Neural cell (in vitro differentiated cells): ENCODE results near the gene LRRC4B.

Experiments used
- EP300 ChIP-seq: fragments of 450-650 bp; conservative IDR thresholded peaks from 2 replicates; pipeline ENCODE4 v1.6.1; 2014; ENCODE audit warnings: antibody characterized with exemption, mild to moderate bottlenecking, moderate library complexity; ENCODE audit not compliant: poor library complexity, severe bottlenecking
- EZH2 ChIP-seq: fragments of 200-600, 300-800 bp; shearing (Covaris generic), sonication (generic); IDR thresholded peaks from 2 replicates; pipeline ENCODE4 v1.6.1; 2014; ENCODE audit warnings: antibody characterized with exemption, low read length, borderline replicate concordance, mild to moderate bottlenecking; ENCODE audit not compliant: insufficient read depth, poor library complexity, severe bottlenecking
- POLR2AphosphoS5 ChIP-seq: IDR thresholded peaks from 2 replicates; pipeline ENCODE4 v1.6.1; 2012
- SMC3 ChIP-seq: fragments of 450-650 bp; conservative IDR thresholded peaks from 2 replicates; pipeline ENCODE4 v1.6.1; 2014; ENCODE audit warnings: antibody characterized with exemption, mild to moderate bottlenecking, moderate library complexity; ENCODE audit not compliant: poor library complexity
- TAF1 ChIP-seq: IDR thresholded peaks from 2 replicates; pipeline ENCODE4 v1.6.1; 2012; ENCODE audit warnings: low read depth
- TF ChIP-seq, protein P1 (sequence below): fragments of 450-650 bp; IDR thresholded peaks from 2 replicates; pipeline ENCODE4 v1.5.1; 2014; ENCODE audit warnings: antibody characterized with exemption, mild to moderate bottlenecking, moderate library complexity; ENCODE audit not compliant: poor library complexity, severe bottlenecking
- TF ChIP-seq, protein P2 (sequence below): IDR thresholded peaks from 2 replicates; pipeline ENCODE4 v1.6.1; 2012; ENCODE audit warnings: borderline replicate concordance

DNA sequence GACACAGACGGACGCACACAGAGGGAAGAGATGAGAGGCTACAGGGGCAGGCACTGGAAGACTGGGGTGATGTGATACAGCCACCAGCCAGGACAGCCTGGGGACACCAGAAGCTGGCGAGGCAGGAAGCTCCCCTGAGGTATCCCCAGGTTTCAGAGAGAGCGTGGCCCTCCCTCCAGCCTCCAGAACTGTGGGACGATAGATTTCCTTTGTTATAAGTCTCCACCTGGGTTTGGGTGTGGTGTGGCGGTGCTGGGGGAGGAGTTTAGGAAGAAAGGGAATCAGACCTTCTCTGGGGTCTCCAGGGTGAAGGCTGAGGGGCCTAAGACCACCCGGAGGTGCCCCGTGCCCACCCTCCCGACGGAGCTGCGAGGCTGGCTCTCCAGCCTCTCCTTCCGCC lies 51.8 kb downstream of the LRRC4B start:
- TF ChIP-seq EZH2 (no peak), POLR2AphosphoS5 (no peak), EP300 (no peak), SMC3 (no peak), TAF1 (no peak)
- TF ChIP-seq, protein P1, sequence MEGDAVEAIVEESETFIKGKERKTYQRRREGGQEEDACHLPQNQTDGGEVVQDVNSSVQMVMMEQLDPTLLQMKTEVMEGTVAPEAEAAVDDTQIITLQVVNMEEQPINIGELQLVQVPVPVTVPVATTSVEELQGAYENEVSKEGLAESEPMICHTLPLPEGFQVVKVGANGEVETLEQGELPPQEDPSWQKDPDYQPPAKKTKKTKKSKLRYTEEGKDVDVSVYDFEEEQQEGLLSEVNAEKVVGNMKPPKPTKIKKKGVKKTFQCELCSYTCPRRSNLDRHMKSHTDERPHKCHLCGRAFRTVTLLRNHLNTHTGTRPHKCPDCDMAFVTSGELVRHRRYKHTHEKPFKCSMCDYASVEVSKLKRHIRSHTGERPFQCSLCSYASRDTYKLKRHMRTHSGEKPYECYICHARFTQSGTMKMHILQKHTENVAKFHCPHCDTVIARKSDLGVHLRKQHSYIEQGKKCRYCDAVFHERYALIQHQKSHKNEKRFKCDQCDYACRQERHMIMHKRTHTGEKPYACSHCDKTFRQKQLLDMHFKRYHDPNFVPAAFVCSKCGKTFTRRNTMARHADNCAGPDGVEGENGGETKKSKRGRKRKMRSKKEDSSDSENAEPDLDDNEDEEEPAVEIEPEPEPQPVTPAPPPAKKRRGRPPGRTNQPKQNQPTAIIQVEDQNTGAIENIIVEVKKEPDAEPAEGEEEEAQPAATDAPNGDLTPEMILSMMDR: no peak
- TF ChIP-seq, protein P2, sequence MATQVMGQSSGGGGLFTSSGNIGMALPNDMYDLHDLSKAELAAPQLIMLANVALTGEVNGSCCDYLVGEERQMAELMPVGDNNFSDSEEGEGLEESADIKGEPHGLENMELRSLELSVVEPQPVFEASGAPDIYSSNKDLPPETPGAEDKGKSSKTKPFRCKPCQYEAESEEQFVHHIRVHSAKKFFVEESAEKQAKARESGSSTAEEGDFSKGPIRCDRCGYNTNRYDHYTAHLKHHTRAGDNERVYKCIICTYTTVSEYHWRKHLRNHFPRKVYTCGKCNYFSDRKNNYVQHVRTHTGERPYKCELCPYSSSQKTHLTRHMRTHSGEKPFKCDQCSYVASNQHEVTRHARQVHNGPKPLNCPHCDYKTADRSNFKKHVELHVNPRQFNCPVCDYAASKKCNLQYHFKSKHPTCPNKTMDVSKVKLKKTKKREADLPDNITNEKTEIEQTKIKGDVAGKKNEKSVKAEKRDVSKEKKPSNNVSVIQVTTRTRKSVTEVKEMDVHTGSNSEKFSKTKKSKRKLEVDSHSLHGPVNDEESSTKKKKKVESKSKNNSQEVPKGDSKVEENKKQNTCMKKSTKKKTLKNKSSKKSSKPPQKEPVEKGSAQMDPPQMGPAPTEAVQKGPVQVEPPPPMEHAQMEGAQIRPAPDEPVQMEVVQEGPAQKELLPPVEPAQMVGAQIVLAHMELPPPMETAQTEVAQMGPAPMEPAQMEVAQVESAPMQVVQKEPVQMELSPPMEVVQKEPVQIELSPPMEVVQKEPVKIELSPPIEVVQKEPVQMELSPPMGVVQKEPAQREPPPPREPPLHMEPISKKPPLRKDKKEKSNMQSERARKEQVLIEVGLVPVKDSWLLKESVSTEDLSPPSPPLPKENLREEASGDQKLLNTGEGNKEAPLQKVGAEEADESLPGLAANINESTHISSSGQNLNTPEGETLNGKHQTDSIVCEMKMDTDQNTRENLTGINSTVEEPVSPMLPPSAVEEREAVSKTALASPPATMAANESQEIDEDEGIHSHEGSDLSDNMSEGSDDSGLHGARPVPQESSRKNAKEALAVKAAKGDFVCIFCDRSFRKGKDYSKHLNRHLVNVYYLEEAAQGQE: no peak
